Muscle layer of duodenum (tissue), 2 donors: ENCODE data around the gene AGMAT.
A peak's percentile ranks its signal among the peaks of the same experiment; 100 is the strongest.
"Not testable (repeated sequence)": the region's sequence is repeated elsewhere in the genome, so short reads cannot be mapped to it uniquely, and the experiment has no call there.

Experiments
- H3K27ac ChIP-seq: one replicate; pipeline ENCODE4 v1.7.0; 2013; ENCODE audit warnings: mild to moderate bottlenecking, low read length
- H3K27me3 ChIP-seq: one replicate; pipeline ENCODE4 v1.7.0; 2013; ENCODE audit warnings: low read depth, mild to moderate bottlenecking, control low read depth, low read length
- H3K36me3 ChIP-seq, 2 donors: one replicate each; pipeline ENCODE4 v1.7.0; 2013; ENCODE audit warnings: low read length in 2 of 2, control low read depth in 1 of 2, mild to moderate bottlenecking in 1 of 2; ENCODE audit not compliant: insufficient read depth in 2 of 2, control insufficient read depth in 1 of 2
- H3K4me1 ChIP-seq, 2 donors: one replicate each; pipeline ENCODE4 v1.7.0; 2013; ENCODE audit warnings: low read length in 2 of 2, mild to moderate bottlenecking in 2 of 2, control low read depth in 1 of 2, moderate library complexity in 1 of 2; ENCODE audit not compliant: insufficient read depth in 2 of 2, control insufficient read depth in 1 of 2
- H3K4me3 ChIP-seq, 2 donors: one replicate each; pipeline ENCODE4 v1.7.0; 2013; ENCODE audit warnings: low read length in 2 of 2, low read depth in 1 of 2, mild to moderate bottlenecking in 1 of 2
- H3K9me3 ChIP-seq, 2 donors: one replicate each; pipeline ENCODE4 v1.7.0; 2013; ENCODE audit warnings: low read length in 2 of 2, control low read depth in 1 of 2, mild to moderate bottlenecking in 1 of 2; ENCODE audit not compliant: control insufficient read depth in 1 of 2
- donor health status: healthy.

The AGMAT gene

DNA sequence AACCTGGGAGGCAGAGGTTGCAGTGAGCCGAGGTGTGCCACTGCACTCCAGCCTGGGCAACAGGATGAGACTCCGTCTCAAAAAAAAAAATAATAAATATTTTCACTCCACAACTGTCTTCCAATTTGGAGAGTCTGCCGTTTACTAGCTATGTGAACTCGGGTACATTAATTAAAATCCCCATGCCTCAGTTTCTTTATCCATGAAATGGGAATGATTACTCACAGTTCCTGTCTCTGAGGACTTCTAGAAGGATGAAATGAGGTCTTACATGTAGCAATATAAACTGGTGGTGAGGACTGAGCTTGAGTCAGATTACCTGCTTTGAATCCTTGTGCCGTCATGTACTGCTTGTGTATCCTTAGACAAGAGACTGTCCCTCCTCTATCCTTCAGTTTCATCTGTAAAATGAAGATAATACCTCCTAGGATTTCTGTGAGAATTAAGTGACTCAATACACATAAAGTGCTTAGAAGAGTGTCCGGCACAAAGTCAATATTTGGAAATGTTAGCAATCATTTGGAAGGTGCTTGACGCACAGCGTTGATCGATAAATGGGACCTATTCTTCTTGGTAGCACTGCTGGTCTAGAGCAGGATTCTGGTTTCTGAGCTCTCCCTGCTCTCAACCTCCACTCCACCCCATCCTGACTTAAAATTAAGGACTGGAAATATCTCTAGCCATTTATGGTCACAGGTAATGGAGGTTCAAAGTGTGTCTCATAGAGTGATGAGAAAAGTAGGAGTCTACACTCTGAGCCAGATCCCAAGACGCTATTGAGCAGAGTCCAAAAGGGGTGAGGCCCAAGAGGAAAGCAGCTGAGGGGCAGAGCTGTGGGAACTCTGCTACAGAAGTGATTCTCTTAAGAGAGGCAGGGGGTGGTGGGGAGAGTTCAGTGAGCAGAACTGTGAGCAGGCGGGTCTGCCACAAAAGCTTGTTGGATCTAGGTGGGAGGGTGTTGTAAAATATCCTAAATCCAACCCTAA is 20.8 kb upstream of the AGMAT start:
- Histone ChIP-seq H3K36me3 (no peaks in the 10 kb centered on the region), H3K4me3 (no peak overlapping the region), H3K27me3 (no peaks in the 10 kb centered on the region), H3K4me1 (no peaks in the 10 kb centered on the region), H3K27ac (no peak overlapping the region), H3K9me3 (no peaks in the 10 kb centered on the region)

DNA sequence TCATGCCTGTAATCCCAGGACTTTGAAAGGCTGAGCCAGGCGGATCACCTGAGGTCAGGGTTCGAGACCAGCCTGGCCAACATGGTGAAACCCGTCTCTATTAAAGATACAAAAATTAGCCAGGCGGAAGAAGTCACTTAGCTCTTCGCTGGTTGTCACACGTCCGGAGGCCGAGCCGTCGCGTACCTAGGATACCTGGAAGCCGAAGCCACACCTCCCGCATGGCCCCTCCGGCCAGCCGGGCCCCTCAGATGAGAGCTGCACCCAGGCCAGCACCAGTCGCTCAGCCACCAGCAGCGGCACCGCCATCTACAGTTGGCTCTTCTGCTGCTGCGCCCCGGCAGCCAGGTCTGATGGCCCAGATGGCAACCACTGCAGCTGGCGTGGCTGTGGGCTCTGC is 19.5 kb upstream of the AGMAT start:
- not testable (repeated sequence) for H3K4me3 ChIP-seq, H3K27ac ChIP-seq, H3K9me3 ChIP-seq, H3K36me3 ChIP-seq, H3K27me3 ChIP-seq, H3K4me1 ChIP-seq

DNA sequence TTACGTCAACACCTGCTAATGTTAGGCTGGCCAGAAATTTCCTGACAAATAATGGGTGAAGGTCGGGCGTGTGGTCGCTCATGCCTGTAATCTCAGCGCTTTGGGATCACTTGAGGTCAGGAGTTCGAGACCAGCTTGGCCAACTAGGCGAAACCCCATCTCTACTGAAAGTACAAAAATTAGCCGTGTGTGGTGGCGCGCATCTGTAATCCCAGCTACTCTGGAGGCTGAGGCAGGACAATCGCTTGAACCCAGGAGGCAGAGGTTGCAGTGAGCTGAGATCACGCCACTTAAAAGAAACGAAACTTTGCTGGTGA is 19.1 kb upstream of the AGMAT start:
- H3K9me3 ChIP-seq, H3K27me3 ChIP-seq, H3K36me3 ChIP-seq, H3K4me1 ChIP-seq: not testable (repeated sequence)
- Histone ChIP-seq H3K4me3 (peak overlapping the region; percentile 81 to 92), H3K27ac (peak overlapping the region; percentile 73)

DNA sequence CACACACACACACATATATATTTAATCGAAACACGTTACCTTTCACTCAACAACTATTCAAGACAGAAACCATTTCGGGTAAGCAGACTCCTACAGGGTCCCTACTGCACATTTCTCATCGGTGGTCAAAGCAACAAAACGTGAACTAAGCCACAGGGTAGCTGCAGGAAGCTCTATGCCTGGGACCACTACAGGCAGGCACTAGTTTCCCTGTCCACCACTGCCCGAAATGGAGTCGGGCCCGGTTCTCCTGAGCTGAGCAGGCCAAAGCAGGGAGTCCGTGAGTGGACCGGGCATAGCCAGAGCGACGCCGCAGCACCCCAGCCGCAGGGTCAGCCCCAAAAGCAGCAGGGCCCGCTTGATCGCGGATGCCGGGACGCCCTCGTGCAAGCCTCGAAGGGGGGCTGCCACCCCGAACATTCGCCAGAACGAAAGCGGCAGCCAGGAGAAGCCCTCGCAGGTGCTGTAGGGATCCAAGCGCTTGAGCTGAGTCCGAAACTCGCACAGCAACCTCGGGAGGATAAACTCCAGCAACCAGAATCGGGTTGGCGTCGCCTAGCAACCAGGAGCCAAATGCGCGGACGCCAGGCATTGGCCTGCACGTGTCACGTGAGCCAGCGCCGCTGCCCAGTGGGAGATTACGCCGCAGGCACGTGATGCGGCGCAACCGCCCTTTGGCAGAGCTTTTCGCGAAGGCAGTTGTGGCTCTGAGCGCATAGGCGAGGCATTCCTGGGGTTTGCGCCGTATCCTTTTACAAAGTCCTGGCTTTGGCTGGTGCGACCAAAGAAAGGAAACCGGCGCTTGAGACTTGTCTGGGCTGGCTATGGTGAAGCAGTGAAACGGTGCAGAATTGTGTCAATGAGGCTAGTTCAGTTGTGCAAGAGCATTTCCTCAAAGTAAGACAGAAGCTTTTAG is 18.5 kb upstream of the AGMAT start:
- Histone ChIP-seq H3K4me3 (peak overlapping the region; percentile 81 to 92), H3K36me3 (no peaks in the 10 kb centered on the region), H3K27ac (peak overlapping the region; percentile 77), H3K27me3 (no peaks in the 10 kb centered on the region), H3K9me3 (no peaks in the 10 kb centered on the region), H3K4me1 (no peaks in the 10 kb centered on the region)

DNA sequence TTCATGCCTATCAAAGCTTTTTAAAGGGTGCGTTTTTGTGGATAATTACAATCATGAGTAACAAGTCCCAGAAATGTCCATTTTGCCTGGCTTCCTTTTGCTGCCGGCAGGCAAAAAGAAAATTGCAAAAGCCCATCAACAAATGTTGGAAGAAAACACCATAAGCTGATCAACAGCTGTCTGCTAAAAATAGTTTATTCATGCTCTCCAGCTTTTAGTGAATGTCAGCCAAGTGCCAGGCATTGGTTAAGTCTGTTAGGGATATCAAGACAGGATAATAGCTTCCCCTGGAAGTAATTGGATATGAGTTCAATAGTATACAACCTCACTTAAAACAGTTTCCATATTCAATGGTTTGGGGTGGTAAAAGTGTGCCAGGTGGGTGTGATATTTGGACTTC is 13.6 kb upstream of the AGMAT start:
- no peaks in the 10 kb centered on the region for H3K9me3 ChIP-seq
- no peak overlapping the region for H3K4me3 ChIP-seq
- no peaks in the 10 kb centered on the region for H3K27me3 ChIP-seq
- peaks cover 0 to 5% of the 10 kb centered on the region in 2 donors for H3K4me1 ChIP-seq
- no peaks in the 10 kb centered on the region for H3K36me3 ChIP-seq
- H3K27ac ChIP-seq: no peak overlapping the region

DNA sequence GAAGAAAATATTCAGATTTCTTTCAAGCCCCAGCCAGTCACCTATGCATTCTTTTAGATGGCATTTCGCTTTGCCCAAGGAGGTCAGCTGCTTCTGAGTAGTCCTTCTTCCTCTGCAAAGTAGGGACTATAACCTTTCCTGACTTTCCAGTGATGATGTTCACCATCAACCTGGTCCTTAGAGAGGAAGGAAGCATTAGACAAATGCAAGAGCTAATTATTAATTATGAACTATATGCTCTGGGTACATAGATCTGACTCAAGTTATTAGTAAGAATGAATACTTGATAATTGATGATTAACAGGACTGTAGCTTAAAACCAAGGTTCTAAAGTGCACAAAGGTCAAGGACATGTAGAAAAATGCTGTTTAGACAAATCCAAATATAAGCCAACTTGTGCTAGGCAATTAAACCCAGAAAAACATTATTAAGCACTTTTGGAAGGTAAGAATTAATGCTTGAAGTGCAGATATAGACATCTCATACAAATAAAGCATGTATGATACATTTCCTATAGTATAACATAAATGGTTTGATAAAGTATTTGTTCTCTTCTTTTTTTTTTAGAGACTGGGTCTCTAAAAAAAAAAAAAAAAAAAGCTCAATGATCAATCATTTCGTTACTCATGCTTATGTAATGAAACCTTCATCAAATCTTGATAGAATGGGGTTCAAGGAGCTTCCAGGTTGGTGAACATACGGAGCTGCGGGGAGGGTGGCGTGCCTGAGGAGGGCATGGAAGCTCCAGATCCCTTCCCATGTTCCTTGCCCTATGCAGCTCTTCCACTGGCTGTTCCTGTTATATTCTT is 11.2 kb upstream of the AGMAT start:
- H3K9me3 ChIP-seq: no peaks in the 10 kb centered on the region
- H3K4me3 ChIP-seq: no peak overlapping the region
- H3K27ac ChIP-seq: no peak overlapping the region
- H3K27me3 ChIP-seq: no peaks in the 10 kb centered on the region
- H3K4me1 ChIP-seq: peaks cover 0 to 5% of the 10 kb centered on the region in 2 donors
- H3K36me3 ChIP-seq: no peaks in the 10 kb centered on the region

DNA sequence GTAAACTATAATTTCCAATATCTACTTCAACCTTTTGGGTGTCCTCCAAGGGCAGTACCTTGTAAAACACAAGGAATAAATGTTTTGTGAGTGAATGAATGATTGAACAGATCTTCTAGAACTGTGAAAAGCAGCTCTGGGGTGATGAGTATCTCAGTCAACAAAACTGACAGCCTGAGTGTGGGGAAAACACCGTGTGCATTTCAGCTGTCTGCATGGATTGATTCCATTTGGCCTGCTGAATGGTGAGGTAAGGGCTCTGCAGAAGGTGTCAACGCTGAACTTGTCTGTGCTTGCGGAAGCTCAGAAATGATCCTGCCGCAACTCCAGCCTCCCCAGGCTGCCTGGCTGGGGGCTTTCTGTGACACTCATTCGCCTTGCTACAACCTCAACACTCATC is 7.4 kb upstream of the AGMAT start:
- H3K4me1 ChIP-seq: peaks cover 0 to 5% of the 10 kb centered on the region in 2 donors
- no peak overlapping the region for H3K27ac ChIP-seq
- no peak overlapping the region for H3K4me3 ChIP-seq
- H3K27me3 ChIP-seq: no peaks in the 10 kb centered on the region
- H3K36me3 ChIP-seq: no peaks in the 10 kb centered on the region
- H3K9me3 ChIP-seq: no peaks in the 10 kb centered on the region

DNA sequence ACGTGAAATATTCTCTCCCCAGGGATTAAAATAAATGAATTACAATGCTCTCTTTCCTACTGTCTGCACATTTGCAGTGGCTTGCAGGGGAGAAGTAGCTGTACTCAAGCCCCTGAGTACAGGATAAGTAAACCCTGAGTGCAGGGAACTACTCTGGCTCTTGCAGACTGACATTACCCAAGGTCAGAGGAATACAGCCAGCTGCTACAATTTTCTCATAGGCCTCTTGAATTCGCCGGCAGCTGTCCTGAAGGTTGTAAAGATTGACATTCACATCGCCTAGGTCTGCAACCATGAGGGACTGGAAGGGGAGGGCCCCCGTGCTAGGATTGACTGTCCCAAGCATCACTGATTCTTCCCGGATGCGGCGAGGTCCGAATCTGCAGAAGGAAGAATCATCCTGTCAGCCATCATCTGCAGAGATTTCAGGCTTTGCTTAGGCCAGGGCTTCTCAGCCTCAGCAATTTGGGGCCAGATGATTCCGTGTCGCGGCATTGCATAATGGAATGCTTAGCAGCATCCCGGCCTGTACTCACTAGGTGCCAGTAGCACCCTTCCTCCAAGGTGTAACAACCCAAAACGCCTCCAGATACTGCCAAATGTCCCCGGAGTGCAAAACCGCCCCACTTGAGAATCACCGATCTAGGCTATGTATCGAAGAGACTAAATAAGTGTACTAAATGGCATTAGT is 1.7 kb downstream of the AGMAT start:
- Histone ChIP-seq H3K4me3 (no peak overlapping the region), H3K9me3 (no peaks in the 10 kb centered on the region), H3K4me1 (peaks cover 0 to 16% of the 10 kb centered on the region in 2 donors), H3K36me3 (no peaks in the 10 kb centered on the region), H3K27me3 (no peaks in the 10 kb centered on the region), H3K27ac (no peak overlapping the region)

DNA sequence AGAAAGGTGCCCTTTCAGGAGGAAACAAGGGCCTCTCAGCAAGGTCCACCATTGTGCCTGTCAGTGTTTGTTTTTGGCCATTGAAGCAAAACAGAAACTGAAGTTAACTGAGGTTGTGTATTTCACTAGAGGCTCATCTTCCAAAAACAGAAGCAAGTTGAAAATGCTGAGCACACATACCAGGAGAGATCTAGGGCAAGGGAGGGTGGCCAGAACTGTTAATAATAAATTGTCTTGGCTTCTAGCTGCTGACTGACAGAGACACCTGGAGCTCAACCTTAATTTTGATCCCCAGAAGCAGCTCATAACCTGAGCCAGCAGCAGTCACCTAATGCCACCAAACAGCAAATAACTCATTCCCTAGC is 5.2 kb downstream of the AGMAT start:
- Histone ChIP-seq H3K27me3 (no peaks in the 10 kb centered on the region), H3K36me3 (no peaks in the 10 kb centered on the region), H3K27ac (no peak overlapping the region), H3K4me3 (no peak overlapping the region), H3K9me3 (no peaks in the 10 kb centered on the region), H3K4me1 (peaks cover 0 to 11% of the 10 kb centered on the region in 2 donors)

DNA sequence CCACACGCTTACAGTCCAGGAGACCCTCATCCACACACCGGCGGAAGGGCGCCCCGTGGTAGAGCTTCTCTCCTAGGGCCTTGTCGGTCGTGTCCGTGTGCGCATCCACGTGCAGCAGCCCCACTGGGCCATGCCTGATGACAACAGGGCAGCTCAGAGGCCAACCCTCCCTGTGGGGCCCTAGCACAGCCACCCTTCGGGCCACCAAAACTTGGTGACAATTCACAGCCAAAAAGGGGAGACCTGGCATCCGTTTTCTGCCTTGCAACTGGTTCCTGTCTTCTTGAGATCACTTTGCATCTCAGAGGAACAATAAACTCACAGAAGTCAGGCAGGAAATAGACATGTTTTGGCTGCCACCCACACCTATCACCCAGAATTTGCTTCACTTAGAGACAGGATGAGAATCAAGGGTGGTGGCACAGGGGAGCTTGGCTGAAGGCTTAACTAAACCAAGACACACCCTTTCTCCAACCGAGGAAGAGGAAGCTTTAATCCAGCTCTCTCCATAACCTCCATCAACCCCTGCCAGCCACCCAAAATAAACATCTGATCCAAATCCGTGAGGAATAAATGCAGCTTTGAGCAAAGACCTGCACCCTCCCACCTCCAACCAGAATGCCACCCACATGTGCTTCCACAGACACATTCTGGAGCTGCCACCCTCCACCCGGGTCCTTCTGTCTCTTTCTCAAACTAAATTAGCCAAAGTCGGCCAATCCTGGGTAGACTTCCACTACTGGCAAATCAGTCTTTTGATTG is 5.7 kb downstream of the AGMAT start:
- Histone ChIP-seq H3K9me3 (no peaks in the 10 kb centered on the region), H3K36me3 (no peaks in the 10 kb centered on the region), H3K27me3 (no peaks in the 10 kb centered on the region), H3K27ac (no peak overlapping the region), H3K4me1 (peaks cover 0 to 8% of the 10 kb centered on the region in 2 donors), H3K4me3 (no peak overlapping the region)
